Omental fat pad (tissue), 4 donors: Measurements from ENCODE around the gene AFF3. TPM values are rescaled to one million over a fixed set of nuclear protein-coding genes. Genes with fewer than 3 reads are reported as not detected.

ENCODE experiments used
- ATAC-seq: fragments of 150-250 bp; one replicate; pipeline ENCODE4 v1.9.1; 2016; ENCODE audit warnings: mild to moderate bottlenecking, moderate library complexity; ENCODE audit not compliant: low FRiP score
- DNase-seq: peaks from one replicate; pipeline ENCODE4 v3.0.0-alpha.2; 2019; ENCODE audit warnings: low spot score
- CTCF ChIP-seq, 3 donors: fragments of 450-650 bp; IDR thresholded peaks; one replicate each; pipeline ENCODE4 v1.5.1; 2016 to 2017; ENCODE audit warnings: antibody characterized with exemption in 3 of 3, mild to moderate bottlenecking in 3 of 3, moderate library complexity in 2 of 3
- total RNA-seq, 4 donors: library from RNA; depleted of rRNA; stranded (reverse); fragments of >200 nt; gene quantifications; one replicate each; pipeline ENCODE4 v1.1.0, GENCODE V29; 2016

Gene AFF3
- total RNA-seq, 4 donors from 2014 or later = 1.4 to 6.0 (median 2.7) TPM

DNA sequence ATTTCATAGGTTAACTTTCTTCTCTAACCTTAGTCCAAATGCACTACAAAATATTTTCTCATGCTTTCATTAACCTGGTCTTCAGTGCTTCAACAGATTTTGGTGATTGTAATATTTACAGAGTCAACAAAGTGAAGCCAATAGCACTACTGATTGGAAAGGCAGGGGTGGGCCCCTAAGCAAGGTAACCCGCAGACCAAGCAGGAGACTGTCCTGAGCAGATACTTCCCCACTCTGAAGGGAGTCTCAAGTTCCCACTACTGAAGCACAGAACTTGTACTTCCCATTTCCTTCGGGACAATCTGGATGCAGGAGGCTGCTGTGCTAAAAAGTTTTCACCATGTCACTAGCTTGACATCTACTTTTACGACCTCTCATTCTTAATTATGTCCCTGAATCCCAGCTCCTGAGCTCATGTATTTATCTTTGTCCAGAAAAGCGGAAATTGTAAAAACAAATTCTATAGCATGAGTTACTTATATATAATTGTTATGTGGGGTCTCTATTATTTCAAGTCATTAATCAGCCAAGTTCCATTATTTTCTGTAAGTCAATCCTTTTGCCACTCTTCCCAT is 341.0 kb downstream of the AFF3 start:
- no peak for ATAC-seq
- TF ChIP-seq CTCF (IDR thresholded peaks at IDR 0.05) = no peak
- no peak for DNase-seq

- no peak for TF ChIP-seq CTCF (IDR thresholded peaks at IDR 0.05)
- DNase-seq (no peak), ATAC-seq (no peak)
Observed at GRCh38 chr2:99797475-99797874, 344.9 kb downstream of the AFF3 start.

GRCh38 chr2:99794414-99794813 is 348.0 kb downstream of the AFF3 start:
- ATAC-seq (no peak), DNase-seq (no peak)
- TF ChIP-seq CTCF (IDR thresholded peaks at IDR 0.05) = no peak

DNA sequence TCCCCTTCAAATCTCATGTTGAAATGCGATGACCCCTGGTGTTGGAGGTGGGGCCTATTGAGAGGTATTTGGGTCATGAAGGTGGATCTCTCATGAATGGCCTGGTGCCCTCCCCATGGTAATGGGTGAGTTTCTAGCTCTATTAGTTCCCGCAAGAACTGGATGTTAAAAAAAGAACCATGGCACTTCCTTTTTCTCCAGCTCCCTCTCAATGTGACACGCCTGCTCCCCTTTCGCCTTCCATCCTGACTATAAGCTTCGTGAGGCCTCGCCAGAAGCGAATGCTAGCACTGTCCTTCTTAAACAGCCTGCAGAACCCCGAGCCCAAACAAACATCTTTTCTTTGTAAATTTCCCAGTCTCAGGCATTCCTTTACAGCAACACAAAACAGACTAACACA is 349.4 kb downstream of the AFF3 start:
- DNase-seq = no peak
- no peak for TF ChIP-seq CTCF (IDR thresholded peaks at IDR 0.05)
- no peak for ATAC-seq

- no peak for DNase-seq
- ATAC-seq = no peak
- TF ChIP-seq CTCF (IDR thresholded peaks at IDR 0.05) = no peak
Observed at GRCh38 chr2:99789849-99790248, 352.5 kb downstream of the AFF3 start.

DNA sequence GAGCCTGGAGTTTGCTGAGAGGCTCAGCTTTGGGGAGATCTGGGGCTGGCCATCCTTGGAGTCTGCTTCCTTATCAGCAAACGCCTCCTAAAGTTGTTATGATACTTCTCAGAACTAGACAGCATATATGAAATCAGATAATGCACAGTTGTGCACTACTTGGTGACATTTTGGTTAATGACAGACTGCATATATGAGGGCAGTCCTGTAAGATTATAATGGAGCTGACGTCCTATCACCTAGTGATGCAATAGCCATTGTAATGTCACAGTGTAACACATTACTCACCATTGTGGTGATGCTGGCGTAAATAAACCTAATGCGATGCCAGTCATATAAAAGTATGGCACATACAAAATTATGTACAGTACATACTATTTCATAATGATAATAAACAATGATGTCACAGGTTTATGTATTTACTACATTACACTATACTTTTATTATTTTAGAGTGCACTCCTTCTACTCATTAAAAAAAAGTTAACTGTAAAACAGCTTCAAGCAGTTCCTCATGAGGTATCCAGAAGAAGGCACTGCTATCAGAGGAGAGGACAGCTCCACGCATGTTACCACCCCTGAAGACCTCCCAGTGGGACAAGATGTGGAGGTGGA is 354.5 kb downstream of the AFF3 start:
- DNase-seq (no peak), ATAC-seq (no peak)
- no peak for TF ChIP-seq CTCF (IDR thresholded peaks at IDR 0.05)
